Measurements from ENCODE around the gene GNB1L.

Gene GNB1L

GRCh38 chr22:19844377-19845053, 10.2 kb downstream of the GNB1L start:
- Histone ChIP-seq H3K9ac (ENCODE audit: low read length) (no peak overlapping the region), H4K20me1 (ENCODE audit: insufficient read depth, low read length) (no peaks in the 10 kb centered on the region), H2AFZ (ENCODE audit: low read length) (no peak overlapping the region)

GRCh38 chr22:19843857-19844376, 10.8 kb downstream of the GNB1L start:
- no peak for TF ChIP-seq EZH2 (optimal IDR thresholded peaks at IDR 0.05; ENCODE audit: low read depth, low read length)
- TF ChIP-seq EZH2phosphoT487 (IDR thresholded peaks at IDR 0.05; ENCODE audit: low read length), result no peak
- no peak for TF ChIP-seq CTCF (IDR thresholded peaks at IDR 0.05; ENCODE audit: low read length)
- no peaks in the 10 kb centered on the region for H4K20me1 ChIP-seq (ENCODE audit: insufficient read depth, low read length)
- no peak overlapping the region for H3K27ac ChIP-seq (ENCODE audit: low read length)
- no peaks in the 10 kb centered on the region for H3K36me3 ChIP-seq (replicated peaks; ENCODE audit: insufficient read depth, low read length)
- H3K9me2 ChIP-seq (replicated peaks; ENCODE audit: insufficient read depth, low read length), result no peaks in the 10 kb centered on the region
- no peak overlapping the region for H2AFZ ChIP-seq (ENCODE audit: low read length)
- H3K4me2 ChIP-seq (ENCODE audit: low read depth, low read length), result no peak overlapping the region
- H3F3A ChIP-seq (ENCODE audit: insufficient read depth, low read length), result peaks cover 5% of the 10 kb centered on the region; the same call in 1 of the 2 replicates
- no peaks in the 10 kb centered on the region for H3K27me3 ChIP-seq (replicated peaks; ENCODE audit: insufficient read depth, low read length)
- no peak for DNase-seq
- no peak overlapping the region for H3K4me3 ChIP-seq (ENCODE audit: low read length)
- peaks cover 12% of the 10 kb centered on the region for H3K4me1 ChIP-seq (ENCODE audit: low read length)
- no peaks in the 10 kb centered on the region for H3K9me3 ChIP-seq (replicated peaks; ENCODE audit: insufficient read depth, low read length)
- H3K9ac ChIP-seq (ENCODE audit: low read length), result no peak overlapping the region
- H3K79me2 ChIP-seq (ENCODE audit: low read length), result peaks cover 24% of the 10 kb centered on the region

More at GRCh38 chr22:19844377-19845053, 10.2 kb downstream of the GNB1L start:
- DNase-seq, result no peak
- Histone ChIP-seq H3K27ac (ENCODE audit: low read length) (no peak overlapping the region), H3F3A (ENCODE audit: insufficient read depth, low read length) (peaks cover 10% of the 10 kb centered on the region; the same call in 1 of the 2 replicates), H3K36me3 (replicated peaks; ENCODE audit: insufficient read depth, low read length) (no peaks in the 10 kb centered on the region), H3K79me2 (ENCODE audit: low read length) (peaks cover 24% of the 10 kb centered on the region), H3K9me3 (replicated peaks; ENCODE audit: insufficient read depth, low read length) (no peaks in the 10 kb centered on the region), H3K4me3 (ENCODE audit: low read length) (no peak overlapping the region), H3K4me1 (ENCODE audit: low read length) (peaks cover 16% of the 10 kb centered on the region), H3K27me3 (replicated peaks; ENCODE audit: insufficient read depth, low read length) (no peaks in the 10 kb centered on the region), H3K9me2 (replicated peaks; ENCODE audit: insufficient read depth, low read length) (no peaks in the 10 kb centered on the region), H3K4me2 (ENCODE audit: low read depth, low read length) (no peak overlapping the region)
- no peak for TF ChIP-seq EZH2phosphoT487 (IDR thresholded peaks at IDR 0.05; ENCODE audit: low read length)
- TF ChIP-seq EZH2 (optimal IDR thresholded peaks at IDR 0.05; ENCODE audit: low read depth, low read length), result no peak
- no peak for TF ChIP-seq CTCF (IDR thresholded peaks at IDR 0.05; ENCODE audit: low read length)

DNA sequence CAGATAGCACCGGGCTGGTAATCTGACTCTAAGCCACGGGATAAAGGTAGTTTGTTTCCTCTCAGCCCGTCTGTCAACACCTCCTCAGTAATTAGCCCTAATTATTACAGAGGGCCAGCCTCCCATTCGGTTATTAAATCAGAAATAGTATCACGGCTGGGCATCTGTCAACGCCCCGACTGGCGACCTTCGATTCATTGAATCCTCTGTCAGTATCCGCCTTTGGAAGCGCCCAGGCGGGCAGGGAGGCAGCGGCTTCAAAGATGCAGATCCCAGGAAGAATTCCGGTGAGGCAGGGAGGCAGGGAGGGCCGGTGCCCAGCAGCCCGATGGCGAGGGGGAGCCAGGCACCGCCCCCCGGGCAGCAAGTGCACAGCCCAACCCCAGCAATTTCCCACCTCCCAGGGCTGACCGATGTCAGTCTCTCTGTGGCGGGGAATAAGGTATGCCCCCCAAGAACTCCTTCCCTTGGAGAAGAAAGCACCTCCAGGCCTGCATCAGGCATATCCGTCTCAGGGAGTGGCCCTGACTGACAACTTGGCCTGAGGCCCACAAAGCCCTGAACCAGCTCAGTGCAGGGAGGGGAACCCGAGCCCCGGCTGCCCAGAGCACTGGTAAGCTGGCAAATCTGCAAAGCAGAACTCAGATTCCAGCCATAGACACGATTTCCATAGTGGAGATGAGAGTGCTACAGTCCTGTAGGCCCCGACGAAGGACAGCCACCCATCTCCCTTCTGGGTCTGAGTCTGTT, 11.4 kb downstream of the GNB1L start:
- Histone ChIP-seq H4K20me1 (ENCODE audit: insufficient read depth, low read length) (no peaks in the 10 kb centered on the region), H3K4me1 (ENCODE audit: low read length) (peaks cover 5% of the 10 kb centered on the region), H3K9me3 (replicated peaks; ENCODE audit: insufficient read depth, low read length) (no peaks in the 10 kb centered on the region), H3K27me3 (replicated peaks; ENCODE audit: insufficient read depth, low read length) (no peaks in the 10 kb centered on the region), H3K4me3 (ENCODE audit: low read length) (no peak overlapping the region), H3K27ac (ENCODE audit: low read length) (no peak overlapping the region), H3K9me2 (replicated peaks; ENCODE audit: insufficient read depth, low read length) (no peaks in the 10 kb centered on the region), H2AFZ (ENCODE audit: low read length) (no peak overlapping the region), H3K36me3 (replicated peaks; ENCODE audit: insufficient read depth, low read length) (no peaks in the 10 kb centered on the region), H3K79me2 (ENCODE audit: low read length) (peaks cover 18% of the 10 kb centered on the region), H3F3A (ENCODE audit: insufficient read depth, low read length) (no peaks in the 10 kb centered on the region), H3K4me2 (ENCODE audit: low read depth, low read length) (no peak overlapping the region), H3K9ac (ENCODE audit: low read length) (no peak overlapping the region)
- TF ChIP-seq EZH2phosphoT487 (IDR thresholded peaks at IDR 0.05; ENCODE audit: low read length) (no peak), CTCF (IDR thresholded peaks at IDR 0.05; ENCODE audit: low read length) (no peak), EZH2 (optimal IDR thresholded peaks at IDR 0.05; ENCODE audit: low read depth, low read length) (no peak)
- no peak for DNase-seq
